Transverse colon (tissue), 4 donors: ENCODE data around the gene CCDC141. TPM values are rescaled to one million over a fixed set of nuclear protein-coding genes. Genes with fewer than 3 reads are reported as not detected.

ENCODE experiments used
- DNase-seq: peaks from one replicate; pipeline ENCODE4 v3.0.0-alpha.2; 2019
- H3K27ac ChIP-seq, 4 donors: fragments of 200-600 bp; sonication (generic); 2 replicates each; pipeline ENCODE4 v1.5.1; 2016 to 2018; ENCODE audit warnings: inconsistent platforms in 4 of 4
- H3K27me3 ChIP-seq: fragments of 200-600 bp; sonication (generic); 2 replicates; pipeline ENCODE4 v1.5.1; 2017; ENCODE audit warnings: inconsistent platforms
- H3K36me3 ChIP-seq, 4 donors: fragments of 200-600 bp; sonication (generic); 2 replicates each; pipeline ENCODE4 v1.5.1; 2017 to 2019; ENCODE audit warnings: inconsistent platforms in 4 of 4
- H3K4me1 ChIP-seq, 4 donors: fragments of 200-600 bp; sonication (generic); 2 replicates each; pipeline ENCODE4 v1.5.1; 2017 to 2020; ENCODE audit warnings: inconsistent platforms in 4 of 4
- H3K4me3 ChIP-seq, 4 donors: fragments of 200-600 bp; sonication (generic); 1 replicate in 1 of 4; 2 replicates in 3 of 4; pipeline versions ENCODE4 v1.5.1 to v1.6.1; 2017 to 2019; ENCODE audit warnings: inconsistent platforms in 4 of 4
- H3K9me3 ChIP-seq, 2 donors: fragments of 200-600 bp; sonication (generic); 2 replicates each; pipeline ENCODE4 v1.5.1; 2017 to 2019; ENCODE audit warnings: inconsistent platforms in 2 of 2
- EP300 ChIP-seq: sonication (generic); formaldehyde crosslinking; IDR thresholded peaks from one replicate; pipeline ENCODE4 v1.6.1; 2017; ENCODE audit warnings: antibody characterized with exemption, low read depth
- POLR2A ChIP-seq: fragments of 450-650 bp; IDR thresholded peaks from one replicate; pipeline ENCODE4 v1.6.1; 2016; ENCODE audit warnings: antibody characterized with exemption, mild to moderate bottlenecking, moderate library complexity
- POLR2AphosphoS5 ChIP-seq, 3 donors: sonication (generic); formaldehyde crosslinking; IDR thresholded peaks; one replicate each; pipeline ENCODE4 v1.6.1; 2016; ENCODE audit warnings: antibody characterized with exemption in 3 of 3
- WGBS, 2 donors: methylation state at CpG; one replicate each; pipeline ENCODE4 v1.1.5; 2018; ENCODE audit warnings: low coverage in 1 of 2; 5-methylcytosine and 5-hydroxymethylcytosine counted together
- in situ Hi-C, 4 donors: fragments of 200-750 bp; cut with MboI; loops; one replicate each; pipeline versions ENCODE4 v1.15.0 to v1.15.1; 2017; ENCODE audit warnings: low sequenced_read_pairs in 3 of 4, low pct_ligation_motif_present in 1 of 4, low pct_unique_long_range_greater_than_20kb in 1 of 4
- intact Hi-C: fragments of 100-400 bp; cut with DNase I; formaldehyde crosslinking; loops from one replicate; pipeline ENCODE4 v1.15.1; 2023; ENCODE audit warnings: low total_unique reads
- total RNA-seq, 4 donors: library from RNA; depleted of rRNA; stranded (reverse); fragments of >200 nt; gene quantifications; one replicate each; pipeline ENCODE4 v1.1.0, GENCODE V29; 2016
- TF ChIP-seq, protein P1 (sequence below), 5 experiments: fragments of 200-600 bp in 3 of 5; fragments of 450-650 bp in 2 of 5; sonication (generic) in 3 of 5; IDR thresholded peaks; 1 replicate in 2 of 5; 2 replicates in 3 of 5; pipeline ENCODE4 v1.5.1; 2016 to 2017; ENCODE audit warnings: antibody characterized with exemption in 5 of 5, inconsistent platforms in 3 of 5, mild to moderate bottlenecking in 2 of 5, moderate library complexity in 1 of 5

The CCDC141 gene
- total RNA-seq, 4 donors from 2014 or later: 0.40 to 8.6 (median 2.4) TPM

DNA sequence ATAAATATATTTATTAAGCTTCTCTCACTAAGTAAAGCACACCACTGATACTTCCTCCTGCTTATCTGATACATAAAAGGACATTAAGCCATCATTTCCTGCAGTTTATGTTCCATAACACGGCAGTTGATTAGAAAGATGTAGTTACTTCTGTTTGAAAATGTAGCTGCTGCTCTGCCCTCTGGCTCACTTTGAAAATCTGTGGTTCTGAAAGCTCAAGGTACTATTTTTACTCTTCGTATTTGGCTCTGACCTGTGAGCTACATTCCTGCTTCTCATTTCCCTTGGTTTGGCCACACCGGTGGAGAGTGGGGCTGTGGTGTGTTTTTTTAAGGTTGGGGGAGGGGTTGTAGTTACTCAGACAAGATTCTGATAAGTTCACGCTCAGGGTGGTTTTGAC, 229.9 kb downstream of the CCDC141 start:
- no peak for DNase-seq

GRCh38 chr2:178819147-178819875, 230.6 kb downstream of the CCDC141 start:
- 80 to 93% methylated on average over 1 of the region's 1 CpG for WGBS, 2 donors
- intact Hi-C loops (no loop called here), in situ Hi-C loops (no loop called here)
- Histone ChIP-seq H3K4me1 (no peaks in the 10 kb centered on the region), H3K4me3 (no peak overlapping the region), H3K27ac (no peak overlapping the region), H3K9me3 (no peaks in the 10 kb centered on the region), H3K27me3 (no peaks in the 10 kb centered on the region), H3K36me3 (no peaks in the 10 kb centered on the region)
- no peak for TF ChIP-seq EP300
- TF ChIP-seq, protein P1, sequence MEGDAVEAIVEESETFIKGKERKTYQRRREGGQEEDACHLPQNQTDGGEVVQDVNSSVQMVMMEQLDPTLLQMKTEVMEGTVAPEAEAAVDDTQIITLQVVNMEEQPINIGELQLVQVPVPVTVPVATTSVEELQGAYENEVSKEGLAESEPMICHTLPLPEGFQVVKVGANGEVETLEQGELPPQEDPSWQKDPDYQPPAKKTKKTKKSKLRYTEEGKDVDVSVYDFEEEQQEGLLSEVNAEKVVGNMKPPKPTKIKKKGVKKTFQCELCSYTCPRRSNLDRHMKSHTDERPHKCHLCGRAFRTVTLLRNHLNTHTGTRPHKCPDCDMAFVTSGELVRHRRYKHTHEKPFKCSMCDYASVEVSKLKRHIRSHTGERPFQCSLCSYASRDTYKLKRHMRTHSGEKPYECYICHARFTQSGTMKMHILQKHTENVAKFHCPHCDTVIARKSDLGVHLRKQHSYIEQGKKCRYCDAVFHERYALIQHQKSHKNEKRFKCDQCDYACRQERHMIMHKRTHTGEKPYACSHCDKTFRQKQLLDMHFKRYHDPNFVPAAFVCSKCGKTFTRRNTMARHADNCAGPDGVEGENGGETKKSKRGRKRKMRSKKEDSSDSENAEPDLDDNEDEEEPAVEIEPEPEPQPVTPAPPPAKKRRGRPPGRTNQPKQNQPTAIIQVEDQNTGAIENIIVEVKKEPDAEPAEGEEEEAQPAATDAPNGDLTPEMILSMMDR (IDR thresholded peaks at IDR 0.05): no peak
- no peak for TF ChIP-seq POLR2A
- no peak for TF ChIP-seq POLR2AphosphoS5 (IDR thresholded peaks at IDR 0.05)
- no peak for DNase-seq

More for the DNA sequence above, 229.9 kb downstream of the CCDC141 start:
- no peak overlapping the region for H3K27ac ChIP-seq
- no peak overlapping the region for H3K4me3 ChIP-seq
- intact Hi-C loops: loop anchor here (10.0 kb wide), 1 partner anchor 335 kb away; the partner anchor contains the start of gene PLEKHA3
- TF ChIP-seq POLR2AphosphoS5 (IDR thresholded peaks at IDR 0.05) (no peak), EP300 (no peak)
- TF ChIP-seq, protein P1 (IDR thresholded peaks at IDR 0.05): no peak
- H3K9me3 ChIP-seq: no peaks in the 10 kb centered on the region
- 31 to 39% methylated on average over 3 to 4 of the region's 4 CpGs for WGBS, 2 donors
- in situ Hi-C loops: no loop called here
- no peaks in the 10 kb centered on the region for H3K27me3 ChIP-seq
- H3K4me1 ChIP-seq: no peaks in the 10 kb centered on the region
- no peaks in the 10 kb centered on the region for H3K36me3 ChIP-seq

- H3K4me3 ChIP-seq: no peak overlapping the region
- intact Hi-C loops: no loop called here
- H3K27ac ChIP-seq: no peak overlapping the region
- no peaks in the 10 kb centered on the region for H3K9me3 ChIP-seq
- 85 to 100% methylated on average over 1 to 2 of the region's 2 CpGs for WGBS, 2 donors
- no peaks in the 10 kb centered on the region for H3K4me1 ChIP-seq
- H3K36me3 ChIP-seq: no peaks in the 10 kb centered on the region
- DNase-seq: no peak
- TF ChIP-seq POLR2AphosphoS5 (IDR thresholded peaks at IDR 0.05): no peak
- TF ChIP-seq, protein P1 (IDR thresholded peaks at IDR 0.05): no peak
- TF ChIP-seq EP300: no peak
- no peak for TF ChIP-seq POLR2A
- no peaks in the 10 kb centered on the region for H3K27me3 ChIP-seq
- in situ Hi-C loops: no loop called here
Measured at GRCh38 chr2:178811901-178812300, 238.0 kb downstream of the CCDC141 start.

DNA sequence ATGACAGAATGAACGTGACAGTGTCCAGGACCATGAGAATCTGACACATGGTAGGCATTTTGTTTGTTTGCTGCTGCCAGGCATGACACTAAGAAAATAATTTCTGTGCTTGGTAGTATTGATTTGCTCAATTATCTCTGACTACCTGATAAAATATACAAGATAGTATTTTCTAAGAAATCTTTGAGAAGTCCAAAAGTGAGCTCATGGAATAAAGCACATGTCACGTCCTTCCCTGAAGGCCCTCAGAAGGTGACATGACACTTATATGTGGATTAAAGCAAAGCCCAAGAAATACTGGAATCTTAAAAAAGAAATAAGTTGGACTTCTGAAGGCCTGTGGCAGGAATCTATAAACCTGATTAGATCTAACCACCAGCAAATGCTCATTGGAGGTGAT, 238.9 kb downstream of the CCDC141 start:
- Histone ChIP-seq H3K27ac (no peak overlapping the region), H3K27me3 (no peaks in the 10 kb centered on the region), H3K4me3 (no peak overlapping the region), H3K4me1 (no peaks in the 10 kb centered on the region), H3K36me3 (no peaks in the 10 kb centered on the region), H3K9me3 (no peaks in the 10 kb centered on the region)
- intact Hi-C loops: no loop called here
- 74 to 79% methylated on average over 2 of the region's 2 CpGs for WGBS, 2 donors
- no peak for TF ChIP-seq EP300
- TF ChIP-seq POLR2A: no peak
- TF ChIP-seq, protein P1 (IDR thresholded peaks at IDR 0.05): no peak
- TF ChIP-seq POLR2AphosphoS5 (IDR thresholded peaks at IDR 0.05): no peak
- in situ Hi-C loops: no loop called here
- no peak for DNase-seq
